ENCODE data around the gene MYL10. TPM values are rescaled to one million over a fixed set of nuclear protein-coding genes. Genes with fewer than 3 reads are reported as not detected.

MYL10 gene
- polyA plus RNA-seq, 2 of the 4 experiments (the other 2 are of a cell fraction): not detected

- DNase-seq (ENCODE audit: low read depth in 1 of 2, low spot score in 1 of 2) (no peak), FAIRE-seq (no peak), ATAC-seq (no peak)
- H3K9me3 ChIP-seq: 0 out of 3 replicates have a peak, but pooled peaks cover 4% of the 10 kb centered on the region
- no peak for TF ChIP-seq BHLHE40 (IDR thresholded peaks at IDR 0.05; ENCODE audit: low read depth, low read length)
- peak; percentile 85 for TF ChIP-seq MAFK (IDR thresholded peaks at IDR 0.05; ENCODE audit: partially characterized antibody)
- CTCF ChIA-PET: interaction anchor here (0.6 to 2.2 kb wide), 2 partner anchors 13 to 165 kb away, joined by 3 to 6 read pairs; no protein-coding TSS in a partner anchor
- no peak overlapping the region for H3K27ac ChIP-seq
- POLR2A ChIA-PET: no interaction called here
- 9% methylated on average over 9 of the region's 9 CpGs for WGBS (ENCODE audit: missing lambda C conversion rate)
- H3K4me2 ChIP-seq: no peak overlapping the region
- no peak overlapping the region for H3K4me3 ChIP-seq
- no peaks in the 10 kb centered on the region for H3K4me1 ChIP-seq
Measured at GRCh38 chr7:101662447-101662998, 33.4 kb upstream of the MYL10 start.

GRCh38 chr7:101659706-101660105, 30.6 kb upstream of the MYL10 start:
- TF ChIP-seq BHLHE40 (IDR thresholded peaks at IDR 0.05; ENCODE audit: low read depth, low read length) (no peak), HOXA7 (CRISPR knock-in tag; IDR thresholded peaks at IDR 0.05) (no peak), TFCP2L1 (CRISPR knock-in tag; IDR thresholded peaks at IDR 0.05) (no peak), CEBPB (IDR thresholded peaks at IDR 0.05) (no peak), MAFK (IDR thresholded peaks at IDR 0.05; ENCODE audit: partially characterized antibody) (no peak), ZC3H11A (IDR thresholded peaks at IDR 0.05) (no peak), RCOR1 (IDR thresholded peaks at IDR 0.05; ENCODE audit: low read depth, low read length) (no peak), JUN (IDR thresholded peaks at IDR 0.05) (no peak), HES2 (IDR thresholded peaks at IDR 0.05) (no peak), GATA3 (IDR thresholded peaks at IDR 0.05; ENCODE audit: borderline replicate concordance) (no peak), HOXB13 (CRISPR knock-in tag; IDR thresholded peaks at IDR 0.05; ENCODE audit: low read depth) (no peak), E2F6 (IDR thresholded peaks at IDR 0.05; ENCODE audit: borderline replicate concordance, low read depth) (no peak), CBX2 (IDR thresholded peaks at IDR 0.05; ENCODE audit: borderline replicate concordance, low read depth) (no peak), ELK1 (IDR thresholded peaks at IDR 0.05; ENCODE audit: low read depth, low read length) (no peak)
- Histone ChIP-seq H3K4me1 (no peaks in the 10 kb centered on the region), H3K4me3 (no peak overlapping the region), H3K4me2 (no peak overlapping the region), H3K27ac (no peak overlapping the region), H3K9me3 (0 out of 3 replicates have a peak, but pooled peaks cover 4% of the 10 kb centered on the region)
- 54% methylated on average over 2 of the region's 2 CpGs for WGBS (ENCODE audit: missing lambda C conversion rate)
- POLR2A ChIA-PET: no interaction called here
- ATAC-seq (no peak), FAIRE-seq (no peak), DNase-seq (ENCODE audit: low read depth in 1 of 2, low spot score in 1 of 2) (no peak)
- CTCF ChIA-PET: interaction anchor here (1.5 kb wide), 1 partner anchor 14 kb away, joined by 4 read pairs; no protein-coding TSS in a partner anchor

DNA sequence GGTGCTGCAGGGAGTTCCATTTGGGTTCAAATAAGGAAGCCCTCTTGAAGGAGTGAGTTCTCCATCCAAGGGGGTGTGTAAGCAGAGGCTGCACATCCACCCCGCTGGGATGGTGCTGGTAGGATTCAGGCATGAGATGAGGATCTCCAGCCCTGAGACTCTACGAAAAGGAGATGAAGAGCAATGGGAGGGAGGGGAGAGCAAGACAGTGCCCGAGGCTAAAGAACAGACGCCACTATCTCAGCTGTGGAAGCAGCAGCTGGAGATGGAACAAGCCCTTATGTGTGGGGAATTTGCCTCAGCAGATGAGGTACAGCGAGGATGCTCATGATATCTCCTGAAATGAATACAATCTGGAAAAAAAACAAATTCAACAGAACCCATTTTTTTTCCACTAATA, 28.1 kb upstream of the MYL10 start:
- no peaks in the 10 kb centered on the region for H3K9me3 ChIP-seq
- H3K4me2 ChIP-seq: no peak overlapping the region
- WGBS (ENCODE audit: missing lambda C conversion rate): 29% methylated on average over 5 of the region's 5 CpGs
- TF ChIP-seq HOXA7 (CRISPR knock-in tag; IDR thresholded peaks at IDR 0.05) (no peak), CTCF (IDR thresholded peaks at IDR 0.05) (no peak), NFE2L2 (conservative IDR thresholded peaks at IDR 0.05; ENCODE audit: low read length) (no peak), ESRRA (IDR thresholded peaks at IDR 0.05; ENCODE audit: borderline replicate concordance, low read length) (no peak), RCOR1 (IDR thresholded peaks at IDR 0.05; ENCODE audit: low read depth, low read length) (no peak), USF2 (IDR thresholded peaks at IDR 0.05) (no peak), CHD2 (IDR thresholded peaks at IDR 0.05; ENCODE audit: low read length, partially characterized antibody) (no peak)
- no peak for DNase-seq (ENCODE audit: low read depth in 1 of 2, low spot score in 1 of 2)
- no peak for FAIRE-seq
- no peak for ATAC-seq
- 0 out of 3 replicates have a peak, but pooled peaks cover 4% of the 10 kb centered on the region for H3K4me1 ChIP-seq
- ChIA-PET CTCF (no interaction called here), POLR2A (no interaction called here)
- no peak overlapping the region for H3K27ac ChIP-seq
- no peak overlapping the region for H3K4me3 ChIP-seq

All from A549 (cell line).